ENCODE data around the gene RIPK1. TPM values are rescaled to one million over a fixed set of nuclear protein-coding genes. Genes with fewer than 3 reads are reported as not detected.

RIPK1 gene
- total and polyA plus RNA-seq, 2 of the 8 experiments (the other 6 are each of a cell fraction or from before 2014, with no cell fraction given): 5.9 to 22.9 TPM

- POLR2A ChIA-PET (ENCODE audit: partially characterized antibody): interaction anchor here (0.6 to 2.2 kb wide), 13 partner anchors 8 to 1255 kb away, joined by 3 to 9 read pairs (median 5); no protein-coding TSS in a partner anchor
Measured at GRCh38 chr6:3076320-3076719, 8.0 kb downstream of the RIPK1 start.

More at GRCh38 chr6:3076320-3076719, 8.0 kb downstream of the RIPK1 start:
- H2BK20ac ChIP-seq (ENCODE audit: low read length): 0 out of 2 replicates have a peak overlapping the region, but pooled peaks have one; percentile 19
- peaks cover 3 to 39% of the 10 kb centered on the region in 2 experiments; a peak in 2 of 4 replicates for H3K79me2 ChIP-seq (ENCODE audit: control insufficient read depth in 1 of 2, insufficient read depth in 2 of 2, low read length in 2 of 2)
- TF ChIP-seq SIX5 (IDR thresholded peaks at IDR 0.05; ENCODE audit: low read depth, low read length): no peak
- 0 out of 2 replicates have a peak, but pooled peaks have one; percentile 46 for TF ChIP-seq KDM1A (IDR thresholded peaks at IDR 0.05; ENCODE audit: borderline replicate concordance, low read length)
- no peak overlapping the region for H2AFZ ChIP-seq (ENCODE audit: low read length)
- H3K9ac ChIP-seq (replicated peaks in 1 of 4; ENCODE audit: extremely low read depth in 1 of 4, low read depth in 3 of 4, low read length in 3 of 4): no peak overlapping the region
- WGBS, 2 experiments (ENCODE audit: extremely low coverage in 1 of 2, insufficient coverage in 1 of 2, insufficient read length in 1 of 2, insufficient replicate concordance in 2 of 2, low coverage in 1 of 2, low lambda C conversion rate in 2 of 2, missing lambda C conversion rate in 1 of 2): 80% methylated on average over 3 of the region's 3 CpGs; no CpG with 5 or more reads in 1 of the 2 experiments
- H3K14ac ChIP-seq (ENCODE audit: insufficient read length): no peak overlapping the region
- H2AK5ac ChIP-seq (ENCODE audit: low read depth, low read length): peak overlapping the region; percentile 95; the same call in 1 of the 2 replicates
- peak overlapping the region; percentile 99 for H2BK5ac ChIP-seq (ENCODE audit: low read depth, low read length)
- peaks cover 5% of the 10 kb centered on the region; the same call in 1 of the 2 replicates for H3K79me1 ChIP-seq (ENCODE audit: low read depth, low read length)
- DNase-seq (ENCODE audit: low read depth in 1 of 2, low spot score in 2 of 2) (no peak), FAIRE-seq (no peak)
- CTCF ChIA-PET (ENCODE audit: partially characterized antibody): interaction anchor here (0.9 to 2.7 kb wide), 7 partner anchors 10 to 867 kb away, joined by 3 to 11 read pairs (median 3); no protein-coding TSS in a partner anchor
- H3K4me1 ChIP-seq (replicated peaks in 1 of 4; ENCODE audit: control insufficient read depth in 3 of 4, insufficient read depth in 4 of 4, low read length in 3 of 4): peaks cover 3 to 28% (median 12%) of the 10 kb centered on the region in 4 experiments; a peak in 6 of 7 replicates
- H3K27ac ChIP-seq (ENCODE audit: low read depth, low read length): peak overlapping the region; percentile 36; the same call in 1 of the 2 replicates
- no peak overlapping the region for H3K4ac ChIP-seq (replicated peaks; ENCODE audit: insufficient read length, low read depth, low read length)
- H4K8ac ChIP-seq (ENCODE audit: extremely low read depth, insufficient read depth, low read length): no peak overlapping the region
- peak overlapping the region in 1 of 2 experiments; percentile 67; a peak in 1 of 4 replicates for H3K4me2 ChIP-seq (ENCODE audit: insufficient read depth in 1 of 2, low read depth in 2 of 2, low read length in 2 of 2)
- H3K36me3 ChIP-seq (ENCODE audit: control insufficient read depth in 2 of 4, insufficient read depth in 4 of 4, low read length in 3 of 4): peaks cover 0 to 41% (median 16%) of the 10 kb centered on the region in 4 experiments; a peak in 6 of 8 replicates
- no peak overlapping the region for H2BK120ac ChIP-seq (replicated peaks; ENCODE audit: low read depth, low read length)
- H4K20me1 ChIP-seq (replicated peaks in 1 of 2; ENCODE audit: control insufficient read depth in 1 of 2, insufficient read depth in 2 of 2, low read length in 2 of 2): no peaks in the 10 kb centered on the region
- peaks cover 0 to 5% of the 10 kb centered on the region in 2 experiments; a peak in 2 of 4 replicates for H3K9me3 ChIP-seq (ENCODE audit: insufficient read depth in 2 of 2, low read depth in 1 of 2, low read length in 1 of 2)
- peak overlapping the region; percentile 64 for H2BK12ac ChIP-seq (ENCODE audit: low read depth, low read length)
- H2BK15ac ChIP-seq (ENCODE audit: low read length): no peak overlapping the region
- no peaks in the 10 kb centered on the region for H3K27me3 ChIP-seq (replicated peaks in 1 of 4; ENCODE audit: control insufficient read depth in 3 of 4, extremely low read depth in 1 of 4, insufficient read depth in 3 of 4, low read length in 3 of 4)
- peak overlapping the region; percentile 53 for H4K5ac ChIP-seq (ENCODE audit: insufficient read length, low read depth, low read length)
- H3K23me2 ChIP-seq (ENCODE audit: low read depth, low read length): no peaks in the 10 kb centered on the region; the same call in 1 of the 2 replicates
- H4K91ac ChIP-seq (replicated peaks; ENCODE audit: insufficient read length, low read length): peak overlapping the region; percentile 19
- no peak overlapping the region for H3K56ac ChIP-seq (replicated peaks; ENCODE audit: insufficient read length, low read depth, low read length)
- no peak overlapping the region for H3K23ac ChIP-seq (ENCODE audit: insufficient read length)
- no peak overlapping the region; a peak in 1 of 8 replicates for H3K4me3 ChIP-seq (ENCODE audit: extremely low read depth in 1 of 4, insufficient read depth in 2 of 4, low read depth in 3 of 4, low read length in 4 of 4)
- H3K18ac ChIP-seq (ENCODE audit: extremely low read depth, low read length): 0 out of 2 replicates have a peak overlapping the region, but pooled peaks have one; percentile 27
